Amniotic epithelial cell (primary cell): ENCODE results near the gene UBR4.
"Not testable (repeated sequence)": the region's sequence is repeated elsewhere in the genome, so short reads cannot be mapped to it uniquely, and the experiment has no call there.

Experiments
- DNase-seq: peaks from one replicate; pipeline ENCODE4 v3.0.0-alpha.2; 2010; ENCODE audit warnings: low read depth

The UBR4 gene

DNA sequence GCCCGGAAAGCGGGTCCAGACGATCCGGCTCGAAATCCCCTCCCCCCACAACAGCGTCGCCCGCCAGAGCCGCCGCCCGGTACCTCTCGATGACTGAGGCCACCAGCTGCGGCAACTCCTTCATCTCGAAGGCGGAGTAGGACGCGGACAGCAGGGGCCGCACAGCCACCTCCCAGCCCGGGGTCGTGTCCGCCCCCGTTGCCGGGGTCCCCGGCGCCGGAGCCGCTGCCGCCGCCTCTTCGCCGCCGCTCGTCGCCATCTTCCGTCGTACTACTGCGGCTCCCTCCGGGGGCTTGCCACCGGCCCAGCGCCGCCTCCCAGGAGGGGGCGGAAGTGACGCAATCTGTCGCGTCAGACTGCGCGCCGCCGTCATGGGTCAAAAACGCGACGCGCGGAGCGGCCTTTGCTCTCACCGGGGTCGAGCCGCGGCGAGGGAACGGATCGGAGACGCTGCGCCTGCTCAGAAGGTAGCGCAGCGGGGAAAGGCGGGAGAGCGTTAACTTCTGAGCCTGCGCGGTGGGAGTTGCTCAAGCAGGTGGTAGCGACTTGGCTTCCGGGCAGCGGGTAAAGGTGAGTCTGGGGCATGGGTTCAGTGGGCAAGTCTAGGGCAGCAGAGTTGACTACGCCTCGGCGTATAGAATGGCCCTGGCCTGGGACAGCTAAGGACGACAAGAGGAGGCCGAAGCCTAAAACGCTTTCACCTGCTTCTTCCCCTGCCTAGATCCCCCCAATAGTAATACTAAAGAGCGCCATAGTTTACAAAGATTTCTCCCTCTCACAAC is at the start of gene UBR4:
TSS of gene UBR4 (minus strand) at position 277 of the 782 bp plus-strand sequence. CDS start at position 259, 18 bp downstream.
- peak; percentile 90 for DNase-seq

DNA sequence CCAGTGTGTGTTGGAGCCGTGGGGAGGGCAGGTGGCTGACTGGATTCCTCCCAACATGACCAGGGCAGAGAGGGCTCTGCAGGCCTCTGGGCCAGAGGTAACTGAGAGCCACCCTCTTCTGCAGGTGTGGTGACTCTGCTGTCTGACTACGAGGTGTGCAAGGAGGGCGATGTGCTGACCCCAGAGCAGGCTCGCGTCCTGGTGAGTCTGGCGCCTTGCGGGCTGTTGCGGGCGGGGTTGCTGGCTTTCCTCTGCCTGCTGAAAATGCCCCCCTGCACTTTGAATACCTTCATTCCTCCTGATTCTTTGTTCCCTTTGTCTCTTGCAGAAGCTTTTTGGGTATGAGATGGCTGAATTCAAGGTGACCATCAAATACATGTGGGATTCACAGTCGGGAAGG is 48.3 kb upstream of the UBR4 start:
- no peak for DNase-seq

DNA sequence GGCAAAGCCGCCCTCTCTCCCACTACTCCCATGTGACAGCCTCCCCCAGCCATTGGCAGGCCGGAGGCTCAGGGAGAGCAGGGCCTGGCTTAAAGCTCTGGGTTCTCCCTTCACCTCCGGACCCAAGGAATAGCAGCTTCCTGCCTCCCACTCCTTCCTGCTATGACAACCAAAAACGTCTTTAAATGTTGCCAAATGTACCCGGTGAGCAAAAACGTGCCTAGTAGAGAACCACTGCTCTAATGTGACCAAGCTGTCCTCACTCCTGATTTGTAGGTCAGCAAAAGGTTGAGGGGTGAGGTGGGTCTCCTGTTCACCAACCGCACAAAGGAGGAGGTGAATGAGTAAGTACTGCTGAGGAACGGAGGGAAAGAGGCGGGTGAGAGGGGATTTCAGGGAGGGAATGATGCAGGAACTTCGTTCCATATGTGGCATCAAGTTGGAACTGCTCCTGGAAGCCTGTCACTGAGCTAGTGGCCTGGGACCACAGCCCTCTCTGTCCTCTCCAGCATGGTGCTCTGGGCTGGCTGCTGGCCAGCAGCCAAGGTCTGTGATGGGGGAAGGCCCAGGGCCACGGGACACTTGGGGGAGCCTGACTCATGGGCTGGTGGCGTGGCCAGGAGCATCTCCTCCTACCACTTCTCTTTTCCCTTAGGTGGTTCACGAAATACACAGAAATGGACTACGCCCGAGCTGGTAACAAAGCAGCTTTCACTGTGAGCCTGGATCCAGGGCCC is 47.3 kb upstream of the UBR4 start:
- DNase-seq: no peak

DNA sequence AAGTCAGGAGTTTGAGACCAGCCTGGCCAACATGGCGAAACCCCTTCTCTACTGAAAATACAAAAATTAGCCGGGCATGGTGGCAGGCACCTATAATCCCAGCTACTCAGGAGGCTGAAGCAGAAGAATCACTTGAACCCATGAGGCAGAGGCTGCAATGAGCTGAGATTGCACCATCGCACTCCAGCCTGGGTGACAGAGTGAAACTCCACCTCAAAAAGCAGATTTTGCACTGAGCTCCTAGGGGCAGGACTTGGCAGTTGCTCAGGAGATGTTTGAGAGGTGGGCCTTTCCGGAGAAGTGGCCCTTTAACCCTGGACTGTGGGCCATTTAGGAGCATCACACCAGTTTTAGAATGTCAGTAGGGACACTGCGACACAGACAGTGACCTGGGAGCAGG is 46.2 kb upstream of the UBR4 start:
- DNase-seq: not testable (repeated sequence)

DNA sequence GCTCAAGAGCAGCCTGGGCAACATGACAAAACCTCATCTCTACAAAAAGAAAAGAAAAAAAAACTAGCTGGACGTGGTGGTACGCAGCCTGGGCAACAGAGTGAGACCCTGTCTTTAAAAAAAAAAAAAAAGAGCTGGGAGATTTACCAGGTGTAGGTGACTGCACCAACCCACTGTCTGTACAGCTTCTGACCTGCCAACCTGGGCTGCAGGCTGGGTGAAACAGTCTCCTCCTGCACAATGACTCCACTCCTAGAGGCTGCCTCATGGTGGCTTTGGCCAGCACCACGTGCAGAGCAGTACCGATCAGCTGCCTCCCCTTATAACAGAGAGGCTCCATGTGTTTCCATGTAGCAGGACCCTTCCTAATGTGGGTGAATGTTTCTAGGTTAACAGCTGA is 45.2 kb upstream of the UBR4 start:
- DNase-seq: no peak

DNA sequence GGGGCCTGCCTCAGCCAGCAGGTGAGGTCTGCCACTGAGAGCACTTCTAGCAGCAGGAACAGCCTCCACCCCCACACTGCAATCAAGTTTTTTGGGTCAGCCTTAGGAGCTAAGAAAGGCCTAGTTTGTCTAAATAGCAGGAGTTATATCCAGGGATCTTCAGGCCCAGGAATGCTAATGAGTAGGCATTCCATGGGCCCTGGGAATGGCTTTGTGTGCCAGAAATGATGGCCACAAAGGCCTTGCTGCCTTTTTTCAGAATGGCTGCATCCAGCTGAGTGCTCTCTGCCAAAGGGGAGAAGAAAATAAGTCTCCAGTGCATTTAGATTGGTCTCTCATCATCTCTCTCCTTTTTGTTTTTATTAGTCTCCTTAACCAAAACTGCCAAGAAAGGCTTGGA is 44.4 kb upstream of the UBR4 start:
- DNase-seq: no peak

DNA sequence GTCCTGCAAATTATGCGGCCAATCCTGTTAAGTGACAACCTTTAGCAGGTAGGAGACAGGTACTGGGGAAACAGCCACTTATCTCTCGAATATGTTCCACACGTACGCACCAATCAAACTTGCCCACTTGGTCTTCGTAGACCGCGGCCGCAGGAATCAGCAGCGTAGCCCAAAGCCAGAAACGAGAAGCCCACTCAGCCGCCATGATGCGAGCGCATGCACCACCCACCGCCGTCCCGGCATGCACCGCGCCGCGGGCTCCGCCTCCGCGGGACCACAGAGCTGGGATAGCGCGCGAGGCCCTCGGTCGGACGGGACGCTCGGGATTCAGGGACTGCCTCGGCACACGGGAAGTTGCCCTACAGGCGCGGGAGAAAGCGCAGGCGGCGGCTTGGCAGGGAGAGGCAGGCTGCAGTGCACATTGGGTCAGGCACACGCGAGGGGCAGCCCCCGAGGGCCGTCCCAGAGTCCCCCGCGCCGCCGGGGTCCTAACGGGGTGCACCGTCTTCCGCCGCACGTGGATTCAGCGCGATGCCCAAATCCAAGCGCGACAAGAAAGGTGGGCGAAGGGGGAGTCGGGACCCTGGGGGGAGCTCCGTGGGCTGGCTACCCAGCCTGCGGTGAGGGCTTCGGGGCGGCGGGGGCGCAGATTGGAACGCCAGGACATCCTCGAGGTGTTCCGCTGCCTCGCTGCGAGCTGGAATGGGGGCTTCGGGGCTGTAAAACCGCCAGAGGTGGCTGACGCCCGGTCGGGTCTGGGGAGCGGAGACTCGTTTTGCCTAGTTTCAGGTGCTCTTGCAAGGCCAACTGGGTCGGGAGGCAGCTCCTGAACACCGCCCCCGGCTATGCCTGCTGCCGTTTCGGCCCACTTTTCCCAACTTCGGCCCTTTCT is 41.5 kb upstream of the UBR4 start, which contains the start of the genes EMC1 and MRTO4:
TSS of gene EMC1 (minus strand) at position 220 of the 892 bp plus-strand sequence. CDS start at position 205, 15 bp downstream.
TSS of gene MRTO4 (plus strand) at position 501 of the 892 bp plus-strand sequence. CDS start at position 532, 31 bp downstream.
- DNase-seq: peak; percentile 61

DNA sequence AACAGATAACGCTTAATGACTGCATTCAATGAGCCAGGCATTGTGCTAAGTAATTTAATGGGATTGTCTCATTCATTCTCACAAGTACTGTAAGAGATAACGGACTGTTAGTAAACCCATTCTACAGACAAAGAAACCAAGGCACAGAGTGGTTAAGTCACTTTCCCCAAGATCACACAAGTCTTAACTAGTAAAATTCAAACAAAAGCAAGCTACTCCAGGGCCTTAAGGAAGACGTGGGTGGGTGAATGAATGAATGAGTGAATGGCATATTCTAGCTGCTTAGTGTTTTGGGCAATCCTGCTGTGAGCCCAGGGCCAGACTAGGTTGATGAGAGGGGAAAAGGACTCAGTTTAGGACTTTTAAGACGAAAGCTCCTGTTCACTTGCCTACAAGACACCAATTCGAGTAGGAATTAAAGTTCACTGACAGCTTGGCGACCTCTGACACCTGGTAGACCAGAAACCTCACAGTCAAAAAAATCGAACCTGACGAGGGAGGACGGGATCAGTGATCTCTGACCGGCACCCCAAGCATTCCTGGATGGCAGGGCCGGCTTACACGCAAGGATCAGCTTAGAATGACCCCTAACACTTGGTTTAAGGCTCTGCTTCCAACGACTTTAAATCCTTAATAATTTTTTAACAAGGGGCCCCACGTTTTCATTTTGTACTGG is 40.7 kb upstream of the UBR4 start:
- DNase-seq: no peak

DNA sequence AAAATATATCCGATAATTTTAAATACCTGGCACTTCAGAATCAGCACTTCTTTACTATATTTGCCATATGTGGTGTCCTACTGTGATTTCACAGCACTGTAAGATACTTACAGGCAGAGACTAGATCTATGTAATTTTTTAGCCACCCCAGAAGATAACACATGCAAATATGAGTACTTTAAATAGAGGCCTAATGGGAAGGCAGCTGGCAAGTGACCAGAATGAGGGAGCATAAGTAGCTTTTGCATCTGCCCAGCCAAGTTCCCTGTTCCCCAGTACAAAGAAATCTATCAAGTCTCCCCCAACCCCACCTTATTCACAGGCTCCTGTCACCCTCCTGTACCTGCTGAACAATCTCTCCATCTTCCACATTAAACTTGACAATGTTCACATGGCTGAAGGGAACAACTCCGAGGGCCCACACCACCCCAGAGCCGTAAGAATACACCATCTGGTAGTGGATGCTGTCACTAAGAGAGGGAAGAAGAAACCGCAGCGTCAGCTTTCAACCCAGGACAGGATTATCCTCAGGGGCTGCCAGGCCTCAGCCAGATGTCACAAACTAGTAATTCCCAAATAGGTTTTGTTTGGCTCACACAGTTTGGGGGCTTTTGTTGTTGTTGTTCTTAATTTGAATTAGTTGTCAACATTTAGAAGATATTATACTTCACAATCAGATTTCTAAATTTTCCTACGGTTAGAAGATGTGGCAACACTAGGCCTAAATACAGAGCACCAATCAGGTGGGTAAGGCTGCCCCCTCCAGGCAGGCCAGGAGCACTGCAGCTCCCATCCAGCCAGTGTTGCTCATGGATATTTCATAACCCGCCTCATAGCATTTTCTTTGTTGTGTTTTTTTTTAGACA is 30.8 kb upstream of the UBR4 start:
- peak; percentile 75 for DNase-seq

DNA sequence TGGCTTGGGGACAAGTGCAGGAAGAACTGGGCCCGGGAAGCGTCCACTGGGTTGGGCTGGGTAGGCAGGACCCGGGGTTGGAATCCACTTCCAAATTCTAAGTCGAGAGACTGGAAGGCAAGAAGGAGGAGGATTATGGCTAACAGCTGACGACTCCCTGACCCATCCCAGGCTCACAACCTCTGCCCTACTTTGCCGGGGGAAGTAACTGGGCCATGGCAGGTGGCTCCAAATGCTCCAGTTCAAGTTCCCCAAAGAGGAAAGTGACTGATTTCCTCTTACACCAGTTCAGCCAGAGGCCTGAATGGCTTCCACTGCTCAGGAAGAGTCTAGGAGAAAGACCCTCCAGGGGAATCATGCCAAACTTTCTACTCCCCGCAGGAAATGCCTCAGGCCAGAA is 29.8 kb upstream of the UBR4 start:
- DNase-seq: no peak

DNA sequence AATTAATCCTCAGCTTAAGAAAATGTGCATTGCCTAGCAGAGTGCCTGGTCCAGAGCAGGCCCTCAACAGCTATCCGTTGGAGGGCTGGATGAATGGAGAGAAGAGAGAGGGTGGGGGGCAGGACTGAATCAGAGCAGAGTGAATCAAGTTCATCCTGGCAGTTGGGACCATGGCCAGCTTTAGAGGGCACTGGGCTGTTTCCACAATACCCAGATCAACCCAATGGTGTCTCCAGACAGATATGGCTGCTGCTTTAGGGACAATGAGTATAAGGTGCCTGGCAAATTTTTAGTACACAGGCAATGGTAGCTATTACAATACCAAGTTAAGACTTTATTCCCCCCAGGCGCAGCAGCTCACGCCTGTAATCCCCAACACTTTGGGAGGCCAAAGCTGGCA is 24.2 kb upstream of the UBR4 start:
- no peak for DNase-seq

DNA sequence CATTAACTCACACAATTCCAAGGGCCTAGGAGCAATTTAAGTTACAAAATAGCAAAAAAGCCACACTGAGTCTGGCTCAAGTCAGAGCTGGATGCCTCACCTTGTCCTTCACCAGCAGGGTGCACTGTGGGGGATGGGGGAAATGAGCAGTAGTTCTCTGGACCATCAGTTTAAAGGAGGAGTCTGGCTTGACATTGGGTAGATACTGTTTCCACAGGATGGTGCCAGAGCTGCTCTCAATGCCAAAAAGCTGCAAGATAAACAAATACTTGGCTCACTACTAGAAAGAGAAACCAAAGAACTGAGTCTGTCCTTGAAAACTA is 22.4 kb upstream of the UBR4 start:
- DNase-seq: peak; percentile 51

DNA sequence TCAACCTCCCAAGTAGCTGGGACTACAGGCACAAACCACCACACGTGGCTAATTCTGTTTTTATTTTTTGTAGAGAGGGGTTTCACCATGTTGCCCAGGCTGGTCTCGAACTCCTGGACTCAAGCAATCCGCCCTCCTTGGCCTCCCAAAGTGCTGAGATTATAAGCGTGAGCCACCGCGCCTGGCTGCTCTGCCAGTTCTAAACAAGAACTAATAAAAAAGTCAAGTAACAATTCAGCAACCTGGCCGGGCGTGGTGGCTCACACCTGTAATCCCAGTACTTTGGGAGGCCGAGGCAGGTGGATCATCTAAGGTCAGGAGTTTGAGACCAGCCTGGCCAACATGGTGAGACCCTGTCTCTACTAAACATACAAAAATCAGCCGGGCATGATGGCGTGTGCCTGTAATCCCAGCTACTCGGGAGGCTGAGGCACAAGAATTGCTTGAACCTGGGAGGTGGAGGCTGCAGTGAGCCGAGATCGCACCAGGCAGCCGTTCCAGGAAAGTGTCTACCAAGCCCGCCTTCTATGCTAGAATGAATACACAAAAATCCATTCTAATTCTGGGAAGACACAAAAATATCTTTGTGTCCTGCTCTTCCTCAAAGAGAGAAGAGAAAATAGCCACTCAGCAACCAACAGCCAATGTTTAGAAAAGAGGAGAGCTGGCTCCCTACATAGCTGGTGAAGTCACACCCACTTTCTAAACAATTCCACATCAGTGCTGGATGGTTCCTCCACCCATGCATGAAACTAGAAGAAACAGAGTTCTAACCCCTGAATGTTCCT is 21.9 kb upstream of the UBR4 start:
- not testable (repeated sequence) for DNase-seq

DNA sequence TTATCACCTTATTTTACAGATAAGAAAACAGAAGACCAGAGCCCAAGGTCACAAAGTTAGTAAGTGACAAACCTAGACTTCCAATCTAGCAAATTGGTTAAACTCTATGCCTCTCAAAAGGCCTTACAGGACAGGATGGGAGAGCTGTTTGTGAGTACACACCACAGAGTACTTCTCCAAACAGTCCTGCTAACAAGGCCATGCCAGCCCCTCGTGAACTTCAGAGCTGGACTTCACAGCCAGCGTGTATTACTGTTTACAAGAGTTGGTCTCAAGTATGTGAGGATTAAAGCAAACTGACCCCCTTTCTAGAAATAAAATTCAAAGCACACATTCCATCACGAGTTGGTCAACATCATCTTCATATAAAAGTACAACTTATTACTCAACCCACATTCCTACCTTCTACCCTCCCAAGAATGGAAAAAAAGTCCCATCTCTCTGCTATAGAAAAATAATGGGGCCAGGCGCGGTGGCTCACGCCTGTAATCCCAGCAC is 19.8 kb upstream of the UBR4 start:
- peak; percentile 75 for DNase-seq

DNA sequence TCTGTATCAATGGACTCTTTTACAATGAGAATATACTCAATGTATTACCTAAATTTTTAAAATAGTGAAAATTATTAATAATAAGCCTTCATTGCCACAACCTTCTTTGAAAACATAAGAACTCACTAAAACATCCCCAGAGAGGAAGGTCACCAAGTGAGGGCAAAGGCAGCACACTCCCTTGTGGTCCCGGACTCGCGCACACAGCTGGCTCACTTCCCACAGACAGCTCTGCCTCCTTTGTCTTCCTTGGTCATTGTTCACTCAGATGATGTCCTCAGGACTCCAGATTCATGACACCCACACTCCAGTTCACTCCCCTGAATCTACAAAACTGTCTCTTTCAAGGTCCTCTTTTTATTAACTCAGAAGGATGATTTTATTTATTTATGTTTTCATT is 19.2 kb upstream of the UBR4 start:
- no peak for DNase-seq

DNA sequence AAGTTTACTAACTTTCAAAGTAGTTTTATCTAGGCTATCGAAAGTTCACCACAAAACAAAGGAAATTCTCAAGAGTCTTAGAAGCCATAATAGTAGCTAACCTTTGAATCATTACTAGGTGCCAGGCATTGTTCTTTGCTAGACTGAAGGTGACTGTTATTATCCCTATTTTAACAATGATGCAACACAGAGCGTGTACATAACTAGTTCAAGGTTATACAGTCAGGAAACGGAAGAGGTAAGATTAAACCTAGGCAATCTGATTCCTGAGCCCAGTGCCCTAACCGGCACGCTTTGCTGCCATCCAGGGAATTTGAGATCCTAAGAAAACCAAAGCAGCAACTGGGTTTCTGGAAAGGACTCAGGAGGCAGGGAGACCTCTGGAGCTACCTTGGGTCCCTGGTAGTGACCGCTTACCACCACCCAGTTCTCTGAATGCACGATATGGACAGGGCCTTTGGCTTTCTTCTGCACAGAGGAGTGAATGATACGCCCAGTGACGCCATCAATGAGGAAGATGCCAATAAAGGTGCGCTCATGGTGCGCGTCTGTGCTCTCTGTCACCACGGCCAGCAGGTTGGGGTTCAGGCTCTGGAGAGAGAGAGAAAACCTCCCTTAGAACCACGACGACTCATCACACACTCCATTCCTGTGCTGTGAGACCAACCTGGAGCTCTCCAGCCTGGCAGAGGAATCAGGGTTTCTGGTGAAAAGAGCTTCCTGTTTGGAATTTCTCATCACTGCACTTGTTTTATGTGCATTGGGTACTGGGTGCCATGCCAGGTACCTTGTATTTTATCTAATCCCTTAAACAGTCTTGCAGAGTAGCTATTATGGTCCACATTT is 13.1 kb upstream of the UBR4 start:
- peak; percentile 50 for DNase-seq

DNA sequence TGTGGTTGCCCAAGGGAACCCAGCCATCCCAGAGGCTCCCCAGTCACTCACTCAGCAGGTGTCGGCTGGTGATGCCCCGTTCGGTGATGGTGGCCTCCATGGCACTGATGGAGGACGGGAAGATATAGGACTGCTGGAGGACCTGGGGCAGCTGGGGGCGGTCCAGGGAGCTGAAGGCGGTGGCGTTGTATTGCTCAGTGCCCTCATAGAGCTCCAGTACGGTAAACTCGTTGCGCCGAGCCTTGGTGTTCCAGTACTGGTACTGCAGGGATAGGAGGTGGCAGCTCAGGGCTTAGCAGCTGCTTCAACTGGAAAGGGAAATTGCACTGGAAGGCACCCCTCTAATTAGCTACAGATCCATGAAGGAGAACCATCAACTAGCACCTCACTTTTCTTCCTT is 12.5 kb upstream of the UBR4 start:
- DNase-seq: no peak

DNA sequence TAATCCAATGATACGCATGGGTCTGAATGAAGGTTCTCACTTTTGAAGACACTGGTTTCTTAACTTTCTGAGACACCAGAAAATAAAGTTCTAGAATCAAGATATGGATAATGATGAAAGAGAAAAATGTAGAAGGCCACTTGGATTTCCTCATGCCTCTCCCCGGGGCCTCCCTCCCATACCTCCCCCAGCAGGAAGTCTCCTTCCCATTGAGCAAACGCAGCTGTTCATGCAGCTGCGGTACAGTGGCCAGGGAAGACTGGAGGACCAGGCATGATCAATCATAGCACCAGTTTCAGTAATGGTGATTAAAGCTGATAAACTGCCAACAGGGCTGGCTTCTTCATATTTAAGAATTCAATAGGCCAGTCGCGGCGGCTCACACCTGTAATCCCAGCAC is 10.9 kb upstream of the UBR4 start:
- peak; percentile 41 for DNase-seq
